ENCODE measurements around the gene GRIN2A.

GRIN2A gene

DNA sequence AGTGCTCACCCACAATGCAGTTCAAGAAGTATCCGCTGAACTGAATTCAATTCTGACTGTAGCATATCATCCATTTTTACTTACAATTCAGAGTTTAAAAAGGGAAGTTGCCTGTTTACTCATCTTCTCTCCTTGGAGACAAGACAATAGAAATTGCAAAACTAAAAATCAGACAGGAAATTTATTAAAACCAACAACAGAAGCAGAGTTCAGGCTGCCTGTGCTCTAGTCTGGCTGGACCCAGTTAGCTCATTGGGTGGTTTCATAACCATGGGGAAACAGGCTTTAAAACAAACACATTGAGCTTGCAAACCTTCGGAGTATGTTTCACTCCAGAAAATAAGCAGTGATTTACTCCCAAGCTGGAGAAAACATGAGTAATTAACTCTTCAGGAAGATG is 321.4 kb downstream of the GRIN2A start:
- Mint-ChIP-seq H3K27ac (no peak overlapping the region), H3K27me3 (ENCODE audit: low read depth) (no peaks in the 10 kb centered on the region), H3K4me1 (no peaks in the 10 kb centered on the region), H3K36me3 (ENCODE audit: low read depth) (no peaks in the 10 kb centered on the region), H3K9me3 (no peaks in the 10 kb centered on the region), H3K4me3 (no peak overlapping the region)
- TF ChIP-seq, protein P1, sequence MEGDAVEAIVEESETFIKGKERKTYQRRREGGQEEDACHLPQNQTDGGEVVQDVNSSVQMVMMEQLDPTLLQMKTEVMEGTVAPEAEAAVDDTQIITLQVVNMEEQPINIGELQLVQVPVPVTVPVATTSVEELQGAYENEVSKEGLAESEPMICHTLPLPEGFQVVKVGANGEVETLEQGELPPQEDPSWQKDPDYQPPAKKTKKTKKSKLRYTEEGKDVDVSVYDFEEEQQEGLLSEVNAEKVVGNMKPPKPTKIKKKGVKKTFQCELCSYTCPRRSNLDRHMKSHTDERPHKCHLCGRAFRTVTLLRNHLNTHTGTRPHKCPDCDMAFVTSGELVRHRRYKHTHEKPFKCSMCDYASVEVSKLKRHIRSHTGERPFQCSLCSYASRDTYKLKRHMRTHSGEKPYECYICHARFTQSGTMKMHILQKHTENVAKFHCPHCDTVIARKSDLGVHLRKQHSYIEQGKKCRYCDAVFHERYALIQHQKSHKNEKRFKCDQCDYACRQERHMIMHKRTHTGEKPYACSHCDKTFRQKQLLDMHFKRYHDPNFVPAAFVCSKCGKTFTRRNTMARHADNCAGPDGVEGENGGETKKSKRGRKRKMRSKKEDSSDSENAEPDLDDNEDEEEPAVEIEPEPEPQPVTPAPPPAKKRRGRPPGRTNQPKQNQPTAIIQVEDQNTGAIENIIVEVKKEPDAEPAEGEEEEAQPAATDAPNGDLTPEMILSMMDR (IDR thresholded peaks at IDR 0.05; ENCODE audit: unreplicated experiment in 3 of 3): no peak

DNA sequence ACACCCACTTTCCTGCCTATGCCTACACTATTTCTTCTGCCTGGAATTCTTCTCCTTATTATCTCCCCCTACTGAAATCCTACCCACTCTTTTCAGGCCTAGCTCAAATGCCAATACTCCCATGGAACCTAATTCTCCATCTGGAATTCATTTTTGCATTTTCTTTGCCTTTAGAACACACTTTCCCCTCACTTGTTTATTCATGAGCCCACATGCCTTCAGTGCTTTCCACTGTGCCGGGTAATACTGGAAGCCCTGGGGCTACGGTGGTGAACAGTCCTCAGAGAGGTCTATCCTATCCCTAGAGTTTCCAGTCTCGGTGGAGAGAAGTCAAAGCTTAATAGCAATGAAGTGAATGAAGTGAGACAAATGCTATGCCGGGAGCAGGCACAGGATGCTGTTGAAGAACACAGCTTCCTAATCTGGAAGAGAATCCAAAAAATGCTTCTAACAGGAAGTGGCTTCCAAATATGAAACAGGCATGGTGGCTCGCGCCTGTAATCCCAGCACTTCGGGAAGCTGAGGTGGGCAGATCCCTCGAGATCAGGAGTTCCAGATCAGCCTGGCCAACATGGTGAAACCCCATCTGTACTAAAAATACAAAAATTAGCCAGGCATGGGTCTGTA is 322.4 kb downstream of the GRIN2A start:
- TF ChIP-seq, protein P1 (IDR thresholded peaks at IDR 0.05; ENCODE audit: unreplicated experiment in 3 of 3): no peak

DNA sequence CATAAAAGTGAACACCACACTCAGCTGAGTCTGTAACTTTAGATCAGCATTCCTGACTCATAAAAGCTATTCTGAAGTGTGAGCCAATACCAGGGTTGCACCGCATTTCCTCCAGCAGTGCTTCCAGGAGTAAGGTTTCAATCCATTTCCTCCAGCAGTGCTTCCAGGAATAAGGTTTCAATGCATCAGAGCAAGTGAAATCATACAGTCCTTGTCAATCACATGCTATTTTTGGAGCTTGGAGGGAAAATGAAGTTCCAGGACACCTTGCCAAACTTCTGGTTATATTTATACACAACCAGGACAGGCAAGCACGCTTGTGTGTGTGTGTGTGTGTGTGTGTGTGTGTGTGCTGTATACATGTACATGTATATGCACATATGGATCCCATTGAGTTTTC is 327.6 kb downstream of the GRIN2A start:
- TF ChIP-seq, protein P1 (IDR thresholded peaks at IDR 0.05; ENCODE audit: unreplicated experiment in 3 of 3): no peak
- H3K4me1 Mint-ChIP-seq: peaks cover 5% of the 10 kb centered on the region
- H3K4me3 Mint-ChIP-seq: no peak overlapping the region
- peaks cover 2% of the 10 kb centered on the region for H3K27me3 Mint-ChIP-seq (ENCODE audit: low read depth)
- H3K27ac Mint-ChIP-seq: no peak overlapping the region
- no peaks in the 10 kb centered on the region for H3K9me3 Mint-ChIP-seq
- H3K36me3 Mint-ChIP-seq (ENCODE audit: low read depth): no peaks in the 10 kb centered on the region

More for the DNA sequence above, 322.4 kb downstream of the GRIN2A start:
- no peak overlapping the region for H3K27ac Mint-ChIP-seq
- no peaks in the 10 kb centered on the region for H3K27me3 Mint-ChIP-seq (ENCODE audit: low read depth)
- no peaks in the 10 kb centered on the region for H3K36me3 Mint-ChIP-seq (ENCODE audit: low read depth)
- H3K9me3 Mint-ChIP-seq: no peaks in the 10 kb centered on the region
- H3K4me3 Mint-ChIP-seq: no peak overlapping the region
- H3K4me1 Mint-ChIP-seq: no peaks in the 10 kb centered on the region

DNA sequence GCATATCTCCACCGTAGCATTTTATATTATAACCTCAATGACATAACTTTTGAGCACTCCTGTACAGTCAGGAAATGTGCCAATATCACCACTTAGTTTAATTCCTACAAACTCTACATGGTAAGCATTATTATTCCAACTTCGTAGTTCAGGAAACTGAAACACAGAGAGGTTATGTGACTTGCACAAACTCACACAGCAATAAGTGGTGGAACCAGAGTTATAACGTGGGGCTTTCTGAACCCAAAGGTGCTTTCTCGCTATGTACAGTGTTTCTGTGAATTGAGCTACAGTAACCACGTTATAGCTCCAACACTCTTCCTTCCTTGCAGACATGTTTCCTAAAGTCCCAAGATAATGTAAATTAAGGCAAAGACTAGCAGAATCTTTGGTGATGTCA is 330.2 kb downstream of the GRIN2A start:
- Mint-ChIP-seq H3K4me3 (no peak overlapping the region), H3K27ac (no peak overlapping the region), H3K27me3 (ENCODE audit: low read depth) (peaks cover 3% of the 10 kb centered on the region), H3K36me3 (ENCODE audit: low read depth) (no peaks in the 10 kb centered on the region), H3K9me3 (no peaks in the 10 kb centered on the region), H3K4me1 (peaks cover 5% of the 10 kb centered on the region)
- TF ChIP-seq, protein P1 (IDR thresholded peaks at IDR 0.05; ENCODE audit: unreplicated experiment in 3 of 3): no peak

DNA sequence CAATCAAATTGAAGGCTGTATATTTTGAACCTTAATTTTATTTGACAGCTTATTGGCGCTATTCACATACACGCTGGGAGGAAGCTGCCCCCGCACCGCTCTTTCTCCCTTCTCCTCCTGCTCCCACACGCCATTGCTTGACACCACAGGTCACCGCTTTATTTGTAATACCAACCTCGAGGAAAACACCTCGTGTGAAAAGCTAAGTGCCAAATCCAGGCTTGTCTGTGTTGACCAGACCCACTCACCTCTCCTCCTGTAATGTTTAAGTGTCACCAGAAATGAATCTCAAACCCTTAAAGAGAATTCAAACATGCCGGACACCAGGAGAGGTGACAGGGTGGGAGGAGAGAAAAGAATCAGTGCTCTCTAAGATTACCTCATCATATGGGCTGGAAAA is 331.4 kb downstream of the GRIN2A start:
- Mint-ChIP-seq H3K36me3 (ENCODE audit: low read depth) (no peaks in the 10 kb centered on the region), H3K27ac (peak overlapping the region in 1 of 3 experiments; percentile 52)

More for the DNA sequence above, 331.4 kb downstream of the GRIN2A start:
- TF ChIP-seq, protein P1 (IDR thresholded peaks at IDR 0.05; ENCODE audit: unreplicated experiment in 3 of 3): no peak
- no peaks in the 10 kb centered on the region for H3K9me3 Mint-ChIP-seq
- H3K27me3 Mint-ChIP-seq (ENCODE audit: low read depth): peaks cover 3% of the 10 kb centered on the region
- peaks cover 5% of the 10 kb centered on the region for H3K4me1 Mint-ChIP-seq
- peak overlapping the region in 1 of 3 experiments; percentile 47 for H3K4me3 Mint-ChIP-seq

All from nephron (organoid).